Measurements from ENCODE around the gene AXIN1.

Gene AXIN1

DNA sequence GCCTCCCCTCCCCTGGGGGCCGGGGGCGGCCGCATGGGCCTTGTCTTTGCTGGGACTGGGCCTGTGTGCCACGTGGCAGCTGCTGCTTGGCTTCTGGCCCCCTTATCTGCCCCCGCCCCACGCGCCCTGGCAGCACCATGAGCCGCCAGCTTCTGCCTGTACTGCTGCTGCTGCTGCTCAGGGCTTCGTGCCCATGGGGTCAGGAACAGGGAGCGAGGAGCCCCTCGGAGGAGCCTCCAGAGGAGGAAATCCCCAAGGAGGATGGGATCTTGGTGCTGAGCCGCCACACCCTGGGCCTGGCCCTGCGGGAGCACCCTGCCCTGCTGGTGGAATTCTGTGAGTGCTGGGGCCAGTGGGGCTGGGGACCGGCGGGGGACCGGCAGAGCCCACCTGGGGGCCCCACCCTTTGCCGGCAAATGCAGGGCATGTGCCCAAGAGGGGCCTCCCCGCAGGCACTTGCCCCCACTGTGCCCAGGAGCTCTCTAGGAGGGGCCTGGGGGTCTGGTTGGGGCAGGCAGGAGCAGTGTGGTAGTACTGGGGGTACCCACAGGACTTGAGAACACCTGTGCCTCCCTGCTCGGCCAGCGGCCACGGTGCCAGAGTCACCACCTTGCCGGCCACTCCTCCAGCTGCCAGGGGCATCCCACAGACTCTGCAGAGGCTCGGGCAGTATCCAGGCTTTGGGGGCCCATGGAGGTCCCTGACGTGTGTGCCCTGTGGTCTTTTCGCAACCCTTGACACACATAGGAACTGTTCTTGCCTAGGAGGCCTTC, 69.3 kb downstream of the AXIN1 start, which contains the start of gene PDIA2:
Gene PDIA2, plus strand, starts transcription at position 132 of the 773 bp plus-strand sequence. Its CDS starts 6 bp downstream, at position 138.
- DNase-seq (ENCODE audit: low read depth in 2 of 2), result no peak

DNA sequence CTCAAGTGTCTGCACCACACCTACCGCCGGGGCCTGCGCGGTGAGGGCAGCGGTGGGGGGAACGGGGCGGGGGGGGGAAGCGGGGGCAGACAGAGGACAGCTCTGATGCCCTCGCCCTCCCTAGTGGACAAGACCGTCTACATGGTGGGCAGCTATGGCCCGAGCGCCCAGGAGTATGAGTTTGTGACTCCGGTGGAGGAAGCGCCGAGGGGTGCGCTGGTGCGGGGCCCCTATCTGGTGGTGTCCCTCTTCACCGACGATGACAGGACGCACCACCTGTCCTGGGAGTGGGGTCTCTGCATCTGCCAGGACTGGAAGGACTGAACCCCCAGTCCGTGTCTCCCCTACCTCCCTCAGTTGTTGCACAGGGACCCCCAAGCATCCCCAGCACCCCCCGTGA, 70.0 kb downstream of the AXIN1 start:
- DNase-seq (ENCODE audit: low read depth in 2 of 2), result no peak

DNA sequence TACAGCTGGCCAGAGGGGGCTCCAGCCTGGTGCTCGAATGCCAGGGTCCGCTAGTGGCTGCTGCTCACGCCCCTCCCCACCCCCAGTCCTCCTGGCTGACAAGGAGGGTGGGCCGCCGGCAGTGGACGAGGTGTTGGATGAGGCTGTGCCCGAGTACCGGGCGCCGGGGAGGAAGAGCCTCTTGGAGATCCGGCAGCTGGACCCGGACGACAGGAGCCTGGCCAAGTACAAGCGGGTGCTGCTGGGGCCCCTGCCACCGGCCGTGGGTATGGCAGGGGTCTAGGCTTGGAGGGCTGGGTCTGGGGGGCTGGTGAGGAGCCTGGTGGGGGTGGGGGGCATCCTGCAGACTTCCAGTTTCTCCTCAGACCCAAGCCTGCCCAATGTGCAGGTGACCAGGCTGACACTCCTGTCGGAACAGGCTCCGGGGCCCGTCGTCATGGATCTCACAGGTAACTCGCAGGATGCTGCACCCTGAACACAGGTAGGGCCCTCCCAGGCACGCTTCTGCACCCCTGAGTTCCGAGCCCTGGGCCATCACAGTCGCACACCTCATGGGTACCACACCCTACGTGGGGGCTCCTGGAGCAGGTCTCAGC, 70.8 kb downstream of the AXIN1 start:
- DNase-seq (ENCODE audit: low read depth in 2 of 2), result no peak

DNA sequence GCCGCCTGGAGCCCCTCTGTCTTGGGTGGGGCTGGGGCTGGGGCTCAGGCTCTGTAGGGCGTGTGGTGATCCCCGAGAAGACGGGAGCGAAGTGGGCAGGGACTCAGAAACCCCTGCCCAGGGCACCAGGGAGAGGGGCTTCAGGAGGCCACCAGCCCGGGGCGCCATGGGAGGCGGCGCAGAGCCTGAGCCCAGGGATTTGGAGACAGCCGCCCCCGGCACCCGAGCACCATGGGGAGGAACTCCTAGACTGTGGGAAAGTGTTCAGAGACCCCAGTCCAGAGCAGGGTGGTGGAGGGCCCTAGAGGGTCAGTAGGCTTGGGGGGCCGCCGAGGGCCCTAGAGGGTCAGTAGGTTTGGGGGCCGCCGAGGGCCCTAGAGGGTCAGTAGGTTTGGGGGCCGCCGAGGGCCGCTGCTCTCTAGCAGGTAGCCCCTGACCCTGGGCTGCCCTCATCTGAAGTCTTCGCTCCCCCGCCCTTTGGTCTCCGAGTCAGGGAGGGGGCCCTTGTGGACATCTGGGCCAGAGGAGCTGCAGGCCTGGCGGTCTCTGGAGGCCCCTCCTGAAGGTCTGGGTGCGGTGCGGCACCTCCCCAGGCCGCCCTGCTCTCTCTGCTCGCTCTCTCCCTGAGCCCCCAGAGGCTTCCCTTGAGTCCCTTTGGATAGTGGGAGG, 71.4 kb downstream of the AXIN1 start:
- DNase-seq (ENCODE audit: low read depth in 2 of 2), result no peak

DNA sequence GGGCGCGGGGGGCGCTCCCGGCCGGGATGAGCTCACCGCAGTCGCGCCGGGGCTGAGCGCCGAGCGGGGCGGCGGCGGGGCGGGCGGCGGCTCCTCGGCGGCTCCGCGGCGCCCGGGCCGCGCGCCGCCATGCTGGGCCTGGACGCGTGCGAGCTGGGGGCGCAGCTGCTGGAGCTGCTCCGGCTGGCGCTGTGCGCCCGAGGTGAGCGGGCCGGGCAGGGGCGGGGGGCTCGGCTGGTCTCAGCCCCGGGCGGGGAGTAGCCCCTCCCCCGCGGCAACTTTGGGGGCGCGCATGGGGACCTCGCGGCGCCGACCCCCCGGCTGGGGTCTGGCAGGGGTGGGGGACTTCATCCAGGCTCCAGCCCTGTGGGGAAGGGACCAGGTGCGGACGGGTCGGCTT, 72.0 kb downstream of the AXIN1 start, which contains the start of gene ARHGDIG:
Gene ARHGDIG, plus strand, starts transcription at position 40 of the 400 bp plus-strand sequence. Its CDS starts 90 bp downstream, at position 130.
- DNase-seq (ENCODE audit: low read depth in 2 of 2), result no peak

DNA sequence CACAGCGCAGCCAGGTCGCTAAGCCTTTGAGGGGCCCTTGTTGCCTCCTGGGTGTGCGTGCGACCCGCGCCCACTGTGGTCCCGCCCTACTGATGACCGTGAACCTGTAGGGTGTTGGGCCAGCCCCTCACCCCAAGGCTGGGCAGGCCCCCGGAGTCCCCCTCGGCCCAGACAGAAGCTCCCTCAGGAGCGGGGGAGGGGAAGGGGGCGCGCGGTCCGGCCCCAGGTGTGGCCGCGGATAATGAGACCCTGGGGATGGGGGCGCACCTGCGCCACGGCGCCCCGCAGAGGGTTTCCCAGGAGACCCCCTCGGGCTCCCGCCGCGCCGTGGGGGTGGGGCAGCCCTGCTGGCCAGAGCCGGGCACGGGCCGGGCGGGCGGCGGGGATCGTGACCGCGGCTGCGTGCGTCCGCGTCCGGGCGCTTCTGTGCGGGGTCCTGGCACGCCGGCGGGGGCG, 72.5 kb downstream of the AXIN1 start:
- DNase-seq (ENCODE audit: low read depth in 2 of 2), result no peak

DNA sequence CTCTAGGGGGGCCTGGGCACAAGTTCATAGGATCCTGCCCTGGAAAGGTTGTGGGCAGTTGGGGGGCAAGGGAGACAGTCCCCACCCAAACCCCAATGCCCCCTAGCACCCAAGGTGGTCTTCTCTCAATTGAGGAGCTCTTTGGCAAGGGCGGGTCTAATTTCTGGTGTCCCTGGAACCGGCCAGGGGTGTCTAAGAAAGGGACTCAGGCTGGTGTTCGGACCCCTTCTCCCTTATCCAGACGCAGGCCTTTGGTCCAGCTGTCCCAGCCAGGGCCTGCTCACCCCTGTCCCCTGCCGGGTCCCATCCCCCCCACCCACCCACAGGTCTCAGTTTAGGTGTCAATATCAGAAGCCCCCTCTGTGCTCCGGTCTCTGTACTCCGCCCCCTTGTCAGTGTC, 73.0 kb downstream of the AXIN1 start:
- no peak for DNase-seq (ENCODE audit: low read depth in 2 of 2)

DNA sequence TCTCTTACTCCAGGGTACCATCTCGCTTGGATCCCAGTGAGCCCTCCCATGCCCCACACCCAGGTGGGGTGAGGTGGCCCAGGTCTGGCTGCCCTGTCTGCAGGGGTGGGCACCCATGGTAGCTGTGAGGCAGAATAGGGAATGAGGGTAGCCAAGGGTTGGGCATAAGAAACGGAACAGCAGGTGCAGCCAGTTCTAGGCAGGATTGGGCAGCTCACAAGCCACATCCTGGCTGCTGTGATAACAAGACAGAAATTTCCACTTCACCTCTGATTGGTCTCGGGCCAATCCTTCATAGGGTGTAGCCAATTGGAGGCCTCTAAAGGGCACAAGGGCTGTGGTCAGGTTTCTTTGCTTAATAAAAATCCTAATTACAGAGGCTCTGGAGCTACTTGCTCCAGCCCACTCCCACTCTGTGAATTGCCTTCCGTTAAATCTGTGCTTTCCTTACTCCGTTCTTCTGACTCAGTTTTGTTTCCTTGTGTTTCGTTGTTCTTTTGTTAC, 73.6 kb downstream of the AXIN1 start:
- DNase-seq (ENCODE audit: low read depth in 2 of 2), result peak in 1 of 2 donors; percentile 18

DNA sequence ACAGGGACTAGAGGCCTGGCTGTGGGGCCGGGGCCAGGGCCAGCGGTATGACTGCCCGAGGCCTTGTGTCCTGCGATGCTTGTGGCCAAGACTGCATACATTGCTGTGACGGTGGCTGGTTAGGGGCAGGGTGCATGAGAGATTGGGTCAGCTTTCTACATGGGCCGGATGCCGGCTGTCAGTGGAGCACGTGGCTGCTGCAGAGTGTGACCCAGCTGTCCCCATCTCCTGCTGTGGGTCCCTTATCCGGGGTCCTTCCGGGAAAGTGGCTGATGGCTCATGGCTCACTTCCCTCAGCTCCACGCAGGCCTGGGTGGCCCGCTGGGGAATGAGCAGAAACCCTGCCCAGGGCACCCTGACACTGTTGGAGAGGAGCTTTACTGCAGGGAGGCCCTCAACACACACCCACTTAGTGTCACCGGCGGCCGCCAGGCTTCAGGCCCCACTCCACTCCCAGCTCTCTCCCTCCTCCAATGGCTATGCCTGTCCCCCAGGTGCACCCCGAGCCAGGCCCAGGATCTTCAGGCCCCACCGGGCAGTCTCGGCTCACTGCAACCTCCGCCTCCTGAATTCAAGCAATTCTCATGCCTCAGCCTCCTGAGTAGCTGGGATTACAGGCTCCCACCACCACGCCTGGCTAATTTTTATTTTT, 76.0 kb downstream of the AXIN1 start:
- DNase-seq (ENCODE audit: low read depth in 2 of 2), result no peak

DNA sequence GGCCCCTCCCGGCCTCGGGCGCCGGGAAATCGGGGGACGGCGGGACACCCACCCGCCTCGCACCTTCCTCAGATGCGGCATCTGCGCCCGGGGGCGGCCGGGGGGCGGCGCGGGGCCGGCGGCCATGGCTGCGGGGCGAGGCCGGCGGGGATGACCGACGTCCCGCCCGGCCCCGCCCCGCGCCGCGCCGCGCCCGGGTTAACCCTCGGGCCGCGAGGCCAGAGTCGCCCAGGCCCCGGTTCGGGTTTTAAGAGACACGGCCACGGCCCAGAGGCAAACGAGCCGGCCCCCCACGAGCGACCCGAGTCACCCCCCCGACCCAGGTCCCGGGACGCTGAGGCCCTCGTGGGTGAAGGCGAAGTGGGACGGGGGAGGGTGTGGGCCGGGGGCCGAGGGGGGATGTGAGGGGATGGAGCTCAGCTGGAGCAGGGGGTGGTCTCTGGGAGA, 76.7 kb downstream of the AXIN1 start, which contains the start of gene RGS11:
Gene RGS11, minus strand, starts transcription at position 159 of the 447 bp plus-strand sequence. Its CDS starts 33 bp downstream, at position 126.
- no peak for DNase-seq (ENCODE audit: low read depth in 2 of 2)

DNA sequence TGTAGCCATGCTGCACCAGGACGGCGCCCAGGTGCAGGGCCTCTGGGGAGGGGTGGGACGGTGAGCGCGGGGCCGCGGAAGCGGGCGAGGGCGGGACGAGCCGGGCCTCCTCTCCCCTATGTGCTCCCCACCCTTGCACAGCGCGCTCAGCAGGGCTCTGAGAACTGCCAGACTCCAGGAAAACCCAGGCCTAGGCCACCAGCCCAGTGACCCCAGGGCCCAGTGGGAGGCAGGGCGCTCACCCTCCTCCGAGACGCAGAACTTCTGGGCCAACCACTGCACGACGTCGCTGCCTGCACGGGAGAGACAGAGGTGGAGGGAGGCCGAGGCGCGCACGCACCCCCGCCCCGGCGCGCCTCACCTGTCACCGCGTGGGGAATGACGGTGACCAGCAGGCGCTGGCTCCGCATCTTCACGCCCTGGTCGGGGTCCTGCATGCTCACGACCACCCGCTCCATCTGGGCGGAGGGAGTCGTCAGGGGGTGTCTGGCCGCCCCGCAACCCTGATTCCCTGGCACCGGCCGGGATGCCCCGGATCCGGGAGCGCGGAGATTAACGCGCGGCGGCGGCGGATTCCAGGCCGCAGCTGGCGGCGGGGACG, 77.4 kb downstream of the AXIN1 start:
- no peak for DNase-seq (ENCODE audit: low read depth in 2 of 2)

DNA sequence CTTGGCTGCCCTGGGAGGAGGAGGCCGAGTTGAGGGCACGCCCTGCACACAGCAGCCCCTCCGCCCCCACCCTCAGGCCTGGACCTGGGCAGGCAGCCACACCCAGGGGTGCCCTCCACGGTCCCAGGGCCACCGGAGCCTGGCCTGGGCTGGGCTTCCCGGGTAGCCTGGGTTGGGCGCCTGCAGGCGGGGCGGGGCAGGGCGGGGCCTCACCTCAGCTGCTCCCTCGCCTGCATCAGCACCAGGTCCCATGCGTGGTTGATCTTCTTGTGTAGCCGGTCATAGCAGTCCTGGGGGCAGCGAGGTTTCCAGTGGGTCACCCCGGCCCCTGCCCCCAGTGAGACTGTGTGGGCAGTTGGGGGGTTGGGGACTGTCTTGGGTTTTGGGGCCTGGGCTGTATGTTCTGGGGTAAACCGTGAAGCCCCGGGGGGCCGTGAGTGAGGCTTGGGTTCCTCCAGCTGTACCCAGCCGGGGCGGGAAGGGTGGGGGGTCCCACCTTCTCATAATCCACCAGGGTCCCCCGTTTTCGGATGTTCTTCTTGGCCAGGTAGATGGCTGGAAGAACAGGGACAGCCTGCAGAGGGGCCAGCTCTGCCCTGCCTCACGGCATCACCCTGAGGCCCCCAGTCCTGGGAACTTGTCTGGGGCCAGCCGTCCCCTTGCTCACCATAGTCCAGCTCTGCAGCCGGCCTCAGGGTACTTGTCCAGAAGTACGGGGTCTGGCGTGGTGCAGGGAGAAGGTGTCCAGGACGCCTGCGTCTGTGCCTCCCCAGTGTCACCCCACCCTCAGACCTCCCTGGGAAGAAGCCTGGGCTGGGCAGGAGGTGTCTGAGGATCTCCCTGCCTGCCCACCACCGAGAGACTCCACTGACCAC, 78.7 kb downstream of the AXIN1 start:
- DNase-seq (ENCODE audit: low read depth in 2 of 2), result no peak

DNA sequence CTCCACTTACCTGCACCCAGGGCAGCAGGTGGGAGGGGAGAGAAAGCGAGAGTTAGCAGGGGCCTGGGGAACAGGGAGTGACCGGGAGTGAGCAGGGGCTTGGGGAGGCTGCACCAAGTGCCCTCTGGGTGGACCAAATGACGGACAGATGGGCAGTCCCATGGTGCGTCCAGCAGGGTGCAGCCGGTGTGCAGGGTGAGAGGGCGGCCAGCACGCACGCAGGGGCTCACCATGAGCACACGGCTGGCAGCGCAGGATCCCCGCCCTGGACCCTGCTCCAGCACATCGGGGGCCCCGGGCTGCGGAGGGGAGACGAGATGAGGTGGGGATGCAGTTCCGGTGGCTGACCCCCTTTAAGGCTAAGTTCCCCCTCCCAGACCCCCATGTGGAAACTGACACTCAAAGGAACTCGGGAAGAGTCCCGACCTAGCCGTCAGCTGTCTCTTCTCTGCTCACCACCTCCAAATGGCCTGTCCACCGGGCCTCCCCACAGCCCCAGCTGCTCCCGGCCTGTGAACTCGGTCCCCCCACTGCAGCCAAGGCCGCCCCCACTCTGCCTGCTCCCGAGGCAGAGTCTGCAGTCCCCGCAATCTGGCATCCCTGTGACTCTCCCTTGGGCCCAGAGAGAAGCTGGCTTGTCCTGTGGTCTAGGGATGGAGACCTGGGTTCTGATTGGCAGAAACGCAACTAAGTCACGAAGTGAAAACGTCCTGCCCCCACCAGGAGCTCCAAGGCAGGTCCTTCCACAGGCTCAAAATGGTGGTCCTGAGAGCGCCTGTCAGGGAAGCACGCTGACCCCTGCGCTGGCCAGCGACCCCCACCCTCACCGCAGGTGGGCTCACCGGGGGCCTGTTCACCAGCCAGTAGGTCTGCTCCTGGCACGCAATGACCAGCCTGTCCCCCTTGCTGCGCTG, 79.6 kb downstream of the AXIN1 start:
- DNase-seq (ENCODE audit: low read depth in 2 of 2), result no peak

DNA sequence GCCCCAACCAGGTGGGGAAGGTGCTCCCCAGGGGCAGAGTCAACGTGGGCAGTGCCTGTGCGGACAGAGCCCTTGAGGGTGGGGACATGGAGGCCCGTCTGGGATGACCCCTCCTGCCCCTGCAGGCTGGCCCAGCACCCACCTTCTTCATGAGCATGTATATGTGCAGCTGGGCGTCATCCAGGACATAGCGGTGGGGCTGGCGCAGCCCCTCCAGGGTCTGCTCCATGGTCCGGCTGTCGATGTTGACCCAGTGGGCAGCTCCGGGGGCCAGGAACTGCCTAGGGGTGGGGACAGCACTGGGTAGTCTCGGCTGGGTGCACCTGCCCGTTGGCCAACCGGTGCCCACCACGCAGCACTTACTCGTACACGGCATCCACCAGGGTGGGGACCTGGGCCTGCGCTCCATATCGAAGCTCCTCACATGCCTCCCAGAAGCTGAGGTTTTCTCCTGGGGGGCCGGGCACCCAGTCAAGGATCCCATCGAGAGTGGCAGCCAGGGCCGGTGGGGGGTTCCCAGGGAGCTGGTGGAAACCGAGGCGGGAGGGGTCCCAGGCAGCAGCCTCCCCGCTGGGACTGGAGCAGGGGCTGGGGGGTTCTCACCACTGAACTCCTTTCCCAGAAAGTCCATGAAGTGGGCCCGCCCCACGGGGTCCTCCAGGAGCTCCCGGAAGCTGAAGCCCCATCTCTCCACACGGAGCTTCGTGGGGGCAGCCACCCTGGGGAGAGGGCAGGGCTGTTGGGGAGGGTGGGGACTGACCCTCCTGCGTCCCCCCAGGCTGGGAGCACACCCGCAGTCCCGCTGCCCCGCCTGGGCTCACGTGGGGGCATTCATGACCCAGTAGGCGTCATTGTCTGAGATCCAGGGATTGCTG, 81.9 kb downstream of the AXIN1 start:
- DNase-seq (ENCODE audit: low read depth in 2 of 2), result no peak

DNA sequence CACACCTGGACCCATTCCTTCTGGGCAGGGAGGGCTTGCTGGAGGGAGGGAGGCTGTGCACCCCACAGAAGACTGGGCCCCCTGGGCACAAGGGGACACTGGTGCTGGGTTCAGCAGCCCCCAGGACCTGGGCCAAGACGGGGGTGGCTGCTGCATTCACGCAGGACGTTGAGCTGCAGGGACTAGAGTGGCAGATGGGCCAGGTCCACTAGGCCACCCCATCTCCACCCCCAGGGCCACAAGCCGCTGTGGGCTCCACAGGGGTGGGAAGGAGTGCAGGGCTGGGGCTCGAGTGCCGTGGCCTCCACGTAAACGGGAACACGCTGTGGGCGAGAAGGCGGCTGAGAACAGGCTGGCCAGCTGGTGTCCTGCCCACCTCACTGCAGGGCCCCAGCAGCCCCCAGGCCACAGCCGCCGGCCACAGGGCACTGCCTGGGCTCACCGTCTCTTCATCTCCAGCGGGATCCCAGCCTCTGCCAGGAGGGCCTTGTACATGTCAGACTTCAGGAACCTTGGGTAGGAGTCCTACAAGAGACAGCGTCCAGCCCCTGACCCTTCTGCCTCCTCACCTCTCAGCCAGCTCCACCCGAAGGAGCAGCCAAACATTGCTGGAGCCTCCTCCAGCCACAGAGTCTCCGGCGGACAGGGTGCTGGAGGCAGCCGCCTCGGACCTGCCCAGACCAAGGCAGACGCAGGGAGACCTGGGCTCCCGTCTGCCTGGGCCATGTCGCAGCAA, 83.3 kb downstream of the AXIN1 start:
- DNase-seq (ENCODE audit: low read depth in 2 of 2), result no peak

DNA sequence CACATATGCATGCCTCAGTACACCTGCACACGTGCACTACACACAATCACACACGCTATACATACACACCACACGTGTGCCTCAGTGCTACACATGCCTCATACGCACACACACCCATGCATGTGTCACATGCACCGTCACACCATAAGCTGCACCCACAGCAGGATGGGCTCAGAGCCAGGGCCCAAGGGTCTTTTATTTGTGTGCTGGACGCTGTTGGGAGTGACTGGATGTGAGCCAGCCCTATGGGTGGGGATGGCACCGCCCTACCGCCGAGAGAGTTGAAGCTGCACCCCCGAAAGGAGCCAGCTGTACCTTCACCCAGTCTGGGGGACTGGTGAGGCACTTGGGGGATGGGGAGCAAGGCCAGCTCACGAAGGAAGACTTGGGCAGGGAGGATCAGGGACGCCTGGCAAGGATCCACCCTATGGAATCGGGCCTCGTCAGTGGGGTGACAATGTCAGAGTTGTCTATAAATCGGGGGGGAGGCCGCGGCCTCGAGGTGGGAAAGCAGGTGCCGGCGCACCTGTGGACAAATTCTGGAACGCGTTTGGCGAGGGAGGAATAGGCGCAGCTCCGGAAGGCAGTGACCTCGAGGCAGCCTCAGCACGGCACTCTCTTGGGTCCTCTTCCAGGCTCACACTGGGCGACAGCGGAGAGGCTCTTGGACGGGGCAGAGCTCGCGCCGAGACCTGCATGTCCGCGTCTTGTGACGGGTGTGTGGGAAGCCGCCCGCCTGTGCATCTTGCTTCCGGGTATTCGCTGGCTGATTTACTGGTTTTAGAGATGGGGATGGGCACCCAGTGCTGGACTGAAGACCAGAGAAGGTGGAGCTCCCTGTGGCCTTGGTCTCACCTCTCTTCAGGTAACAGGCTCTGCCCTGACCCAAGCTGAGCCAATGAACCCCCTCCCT, 84.1 kb downstream of the AXIN1 start:
- DNase-seq (ENCODE audit: low read depth in 2 of 2), result no peak

All from stimulated activated CD8-positive, alpha-beta memory T cell treated with anti-CD3 and anti-CD28 coated beads, Interleukin-7, amount 100 ng/mL, for 4 hours (primary cell).